ENCODE measurements around the gene EBF4. TPM values are rescaled to one million over a fixed set of nuclear protein-coding genes. Genes with fewer than 3 reads are reported as not detected.

The EBF4 gene
- total RNA-seq: 12.3 and 12.6 TPM in 2 replicates

GRCh38 chr20:2692036-2692885, at the start of gene EBF4:
Gene EBF4, plus strand, starts transcription at chr20:2692780. Its CDS starts 866 bp downstream, at chr20:2693646.
- Mint-ChIP-seq H3K27me3 (ENCODE audit: insufficient read depth) (peaks cover 36% of the 10 kb centered on the region), H3K4me3 (peak within 1 kb of the TSS; percentile 91), H3K36me3 (ENCODE audit: low read depth) (peaks cover 7% of the 10 kb centered on the region), H3K9me3 (no peaks in the 10 kb centered on the region), H3K27ac (peak within 1 kb of the TSS; percentile 83), H3K4me1 (ENCODE audit: low read depth) (peaks cover 35% of the 10 kb centered on the region)
- DNase-seq (ENCODE audit: low spot score): no peak
- intact Hi-C loops (cut with micrococcal nuclease): no loop called here

GRCh38 chr20:2643708-2644107, 48.9 kb upstream of the EBF4 start:
- intact Hi-C loops (cut with micrococcal nuclease): no loop called here

GRCh38 chr20:2651772-2652723, 40.5 kb upstream of the EBF4 start, which contains the start of gene NOP56:
Gene NOP56, plus strand, starts transcription at chr20:2652632. Its CDS starts 29 bp downstream, at chr20:2652661.
- H3K4me1 Mint-ChIP-seq (ENCODE audit: low read depth): peaks cover 24% of the 10 kb centered on the region
- H3K4me3 Mint-ChIP-seq: peak within 1 kb of the TSS; percentile 93
- H3K27ac Mint-ChIP-seq: peak within 1 kb of the TSS; percentile 93
- H3K36me3 Mint-ChIP-seq (ENCODE audit: low read depth): peaks cover 39% of the 10 kb centered on the region
- DNase-seq (ENCODE audit: low spot score): peak; percentile 94
- intact Hi-C loops (cut with micrococcal nuclease): loop anchor here (1.0 to 10.0 kb wide), 8 partner anchors 12 to 1817 kb away; partner anchors contain the start of genes FAM110A, IDH3B, MRPS26 and SNRPB
- no peaks in the 10 kb centered on the region for H3K9me3 Mint-ChIP-seq
- no peaks in the 10 kb centered on the region for H3K27me3 Mint-ChIP-seq (ENCODE audit: insufficient read depth)

More at GRCh38 chr20:2643708-2644107, 48.9 kb upstream of the EBF4 start:
- H3K4me1 Mint-ChIP-seq (ENCODE audit: low read depth): no peaks in the 10 kb centered on the region
- H3K9me3 Mint-ChIP-seq: no peaks in the 10 kb centered on the region
- no peak overlapping the region for H3K4me3 Mint-ChIP-seq
- no peak for DNase-seq (ENCODE audit: low spot score)
- H3K27me3 Mint-ChIP-seq (ENCODE audit: insufficient read depth): peaks cover 3% of the 10 kb centered on the region
- H3K27ac Mint-ChIP-seq: no peak overlapping the region
- peaks cover 2% of the 10 kb centered on the region for H3K36me3 Mint-ChIP-seq (ENCODE audit: low read depth)

- H3K27me3 Mint-ChIP-seq (ENCODE audit: insufficient read depth): no peaks in the 10 kb centered on the region
- peak overlapping the region; percentile 83 for H3K27ac Mint-ChIP-seq
- intact Hi-C loops (cut with micrococcal nuclease): loop anchor here (1.0 to 10.0 kb wide), 7 partner anchors 11 to 1818 kb away; partner anchors contain the start of genes FAM110A, IDH3B, MRPS26 and SNRPB
- H3K36me3 Mint-ChIP-seq (ENCODE audit: low read depth): peaks cover 47% of the 10 kb centered on the region
- H3K4me1 Mint-ChIP-seq (ENCODE audit: low read depth): peaks cover 33% of the 10 kb centered on the region
- H3K9me3 Mint-ChIP-seq: no peaks in the 10 kb centered on the region
- DNase-seq (ENCODE audit: low spot score): no peak
- peak overlapping the region; percentile 92 for H3K4me3 Mint-ChIP-seq
Observed at GRCh38 chr20:2652724-2653555, 39.6 kb upstream of the EBF4 start.

- Mint-ChIP-seq H3K4me3 (peak overlapping the region; percentile 92), H3K36me3 (ENCODE audit: low read depth) (peaks cover 56% of the 10 kb centered on the region), H3K4me1 (ENCODE audit: low read depth) (peaks cover 38% of the 10 kb centered on the region), H3K27ac (peak overlapping the region; percentile 83), H3K27me3 (ENCODE audit: insufficient read depth) (no peaks in the 10 kb centered on the region), H3K9me3 (no peaks in the 10 kb centered on the region)
- no peak for DNase-seq (ENCODE audit: low spot score)
- intact Hi-C loops (cut with micrococcal nuclease): loop anchor here (5.0 to 10.0 kb wide), 2 partner anchors 551 to 1819 kb away; partner anchors contain the start of genes FAM110A and STK35
Observed at GRCh38 chr20:2653556-2654383, 38.8 kb upstream of the EBF4 start.

- no peak for DNase-seq (ENCODE audit: low spot score)
- Mint-ChIP-seq H3K27ac (peak overlapping the region; percentile 56), H3K4me1 (ENCODE audit: low read depth) (peaks cover 40% of the 10 kb centered on the region), H3K36me3 (ENCODE audit: low read depth) (peaks cover 62% of the 10 kb centered on the region), H3K27me3 (ENCODE audit: insufficient read depth) (no peaks in the 10 kb centered on the region), H3K4me3 (peak overlapping the region; percentile 92), H3K9me3 (no peaks in the 10 kb centered on the region)
- intact Hi-C loops (cut with micrococcal nuclease): loop anchor here (5.0 to 10.0 kb wide), 2 partner anchors 552 to 1820 kb away; partner anchors contain the start of genes FAM110A and STK35
Observed at GRCh38 chr20:2654384-2654822, 38.2 kb upstream of the EBF4 start.

- no peaks in the 10 kb centered on the region for H3K9me3 Mint-ChIP-seq
Observed at GRCh38 chr20:2654831-2655230, 37.7 kb upstream of the EBF4 start.

GRCh38 chr20:2655331-2656116, 37.1 kb upstream of the EBF4 start:
- Mint-ChIP-seq H3K4me3 (peak overlapping the region; percentile 92), H3K4me1 (ENCODE audit: low read depth) (peaks cover 40% of the 10 kb centered on the region), H3K9me3 (no peaks in the 10 kb centered on the region), H3K27ac (no peak overlapping the region), H3K36me3 (ENCODE audit: low read depth) (peaks cover 72% of the 10 kb centered on the region), H3K27me3 (ENCODE audit: insufficient read depth) (no peaks in the 10 kb centered on the region)
- intact Hi-C loops (cut with micrococcal nuclease): loop anchor here (10.0 kb wide), 1 partner anchor 1821 kb away; the partner anchor contains the start of gene FAM110A
- DNase-seq (ENCODE audit: low spot score): no peak

More at GRCh38 chr20:2654831-2655230, 37.7 kb upstream of the EBF4 start:
- peaks cover 40% of the 10 kb centered on the region for H3K4me1 Mint-ChIP-seq (ENCODE audit: low read depth)
- peak overlapping the region; percentile 92 for H3K4me3 Mint-ChIP-seq
- H3K36me3 Mint-ChIP-seq (ENCODE audit: low read depth): peaks cover 66% of the 10 kb centered on the region
- H3K27me3 Mint-ChIP-seq (ENCODE audit: insufficient read depth): no peaks in the 10 kb centered on the region
- no peak for DNase-seq (ENCODE audit: low spot score)
- intact Hi-C loops (cut with micrococcal nuclease): loop anchor here (5.0 to 10.0 kb wide), 2 partner anchors 553 to 1820 kb away; partner anchors contain the start of genes FAM110A and STK35
- peak overlapping the region; percentile 56 for H3K27ac Mint-ChIP-seq

- no peak for DNase-seq (ENCODE audit: low spot score)
- Mint-ChIP-seq H3K4me3 (peak overlapping the region; percentile 22), H3K36me3 (ENCODE audit: low read depth) (peaks cover 78% of the 10 kb centered on the region), H3K27me3 (ENCODE audit: insufficient read depth) (no peaks in the 10 kb centered on the region), H3K27ac (peak overlapping the region; percentile 47), H3K4me1 (ENCODE audit: low read depth) (peaks cover 43% of the 10 kb centered on the region), H3K9me3 (no peaks in the 10 kb centered on the region)
- intact Hi-C loops (cut with micrococcal nuclease): loop anchor here (10.0 kb wide), 1 partner anchor 1822 kb away; the partner anchor contains the start of gene FAM110A
Observed at GRCh38 chr20:2656471-2657117, 36.0 kb upstream of the EBF4 start.

GRCh38 chr20:2657241-2657640, 35.3 kb upstream of the EBF4 start:
- H3K27ac Mint-ChIP-seq: no peak overlapping the region
- intact Hi-C loops (cut with micrococcal nuclease): loop anchor here (10.0 kb wide), 1 partner anchor 1822 kb away; the partner anchor contains the start of gene FAM110A
- DNase-seq (ENCODE audit: low spot score): no peak
- peaks cover 50% of the 10 kb centered on the region for H3K4me1 Mint-ChIP-seq (ENCODE audit: low read depth)
- H3K27me3 Mint-ChIP-seq (ENCODE audit: insufficient read depth): no peaks in the 10 kb centered on the region
- no peaks in the 10 kb centered on the region for H3K9me3 Mint-ChIP-seq
- H3K36me3 Mint-ChIP-seq (ENCODE audit: low read depth): peaks cover 85% of the 10 kb centered on the region
- H3K4me3 Mint-ChIP-seq: no peak overlapping the region
